ENCODE measurements around the gene NEURL3. TPM values are rescaled to one million over a fixed set of nuclear protein-coding genes. Genes with fewer than 3 reads are reported as not detected.

Gene NEURL3
- total and polyA plus RNA-seq, 2 donors (not counting 1 experiment from before 2014, with no cell fraction given), result not detected

DNA sequence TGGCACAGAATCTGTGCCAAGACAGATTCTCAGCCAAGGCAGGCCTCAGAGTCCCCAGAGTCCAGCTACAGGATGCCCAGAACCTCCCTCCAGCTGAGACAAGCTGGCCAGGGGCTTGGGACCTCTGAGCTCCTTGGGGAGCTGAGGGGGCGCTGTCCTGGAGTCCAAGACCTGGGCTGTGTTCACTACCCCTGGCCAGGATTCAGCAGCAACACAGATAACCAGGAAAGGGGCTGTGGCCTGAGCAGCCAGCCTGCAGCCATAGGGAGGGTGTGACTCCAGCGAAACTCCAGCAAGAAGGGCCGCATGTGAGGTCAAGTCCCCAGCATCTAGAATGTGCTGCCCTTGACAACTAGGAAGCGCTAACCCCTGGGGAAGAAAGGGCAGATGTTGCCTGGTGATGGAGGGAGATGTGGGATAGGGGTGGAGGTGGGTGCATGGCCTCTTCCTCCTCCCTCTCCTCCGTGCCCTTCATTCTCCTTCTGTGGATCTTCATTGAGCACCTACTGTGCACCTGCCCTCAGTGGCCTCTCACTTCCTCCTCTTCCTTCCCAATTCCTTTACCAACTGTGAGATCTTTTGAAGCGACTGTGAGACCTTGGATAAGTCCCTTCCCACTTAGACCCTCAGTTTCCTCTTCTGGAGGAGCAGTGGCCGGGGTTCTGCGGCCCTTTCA, 23.7 kb upstream of the NEURL3 start:
- no peak for TF ChIP-seq EZH2 (IDR thresholded peaks at IDR 0.05; ENCODE audit: borderline replicate concordance, insufficient read depth, low read depth, low read length, poor library complexity, severe bottlenecking)
- TF ChIP-seq, protein P1, sequence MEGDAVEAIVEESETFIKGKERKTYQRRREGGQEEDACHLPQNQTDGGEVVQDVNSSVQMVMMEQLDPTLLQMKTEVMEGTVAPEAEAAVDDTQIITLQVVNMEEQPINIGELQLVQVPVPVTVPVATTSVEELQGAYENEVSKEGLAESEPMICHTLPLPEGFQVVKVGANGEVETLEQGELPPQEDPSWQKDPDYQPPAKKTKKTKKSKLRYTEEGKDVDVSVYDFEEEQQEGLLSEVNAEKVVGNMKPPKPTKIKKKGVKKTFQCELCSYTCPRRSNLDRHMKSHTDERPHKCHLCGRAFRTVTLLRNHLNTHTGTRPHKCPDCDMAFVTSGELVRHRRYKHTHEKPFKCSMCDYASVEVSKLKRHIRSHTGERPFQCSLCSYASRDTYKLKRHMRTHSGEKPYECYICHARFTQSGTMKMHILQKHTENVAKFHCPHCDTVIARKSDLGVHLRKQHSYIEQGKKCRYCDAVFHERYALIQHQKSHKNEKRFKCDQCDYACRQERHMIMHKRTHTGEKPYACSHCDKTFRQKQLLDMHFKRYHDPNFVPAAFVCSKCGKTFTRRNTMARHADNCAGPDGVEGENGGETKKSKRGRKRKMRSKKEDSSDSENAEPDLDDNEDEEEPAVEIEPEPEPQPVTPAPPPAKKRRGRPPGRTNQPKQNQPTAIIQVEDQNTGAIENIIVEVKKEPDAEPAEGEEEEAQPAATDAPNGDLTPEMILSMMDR (IDR thresholded peaks at IDR 0.05), result no peak
- Histone ChIP-seq H3K9me3 (ENCODE audit: control extremely low read depth in 1 of 3, control insufficient read depth in 2 of 3, insufficient read depth in 1 of 3, low read length in 2 of 3) (no peaks in the 10 kb centered on the region), H2AFZ (ENCODE audit: insufficient read depth, low read depth, low read length, poor library complexity, severe bottlenecking) (peak overlapping the region; percentile 57), H3K4me3 (ENCODE audit: control extremely low read depth in 1 of 5, extremely low read depth in 1 of 5, insufficient read depth in 1 of 5, low read depth in 2 of 5, low read length in 4 of 5) (no peak overlapping the region), H3K27ac (ENCODE audit: low read length in 2 of 2) (no peak overlapping the region), H3K9ac (ENCODE audit: low read length) (no peak overlapping the region), H3K36me3 (replicated peaks in 1 of 2; ENCODE audit: control extremely low read depth in 1 of 2, control insufficient read depth in 1 of 2, extremely low read depth in 1 of 2, insufficient read depth in 2 of 2, low read length in 1 of 2) (no peaks in the 10 kb centered on the region), H3K27me3 (replicated peaks in 1 of 4; ENCODE audit: control extremely low read depth in 1 of 4, control insufficient read depth in 3 of 4, insufficient read depth in 4 of 4, low read length in 3 of 4) (peaks cover 0 to 12% (median 0%) of the 10 kb centered on the region in 4 experiments), H3K79me2 (ENCODE audit: control insufficient read depth, insufficient read depth, low read length) (no peaks in the 10 kb centered on the region), H4K20me1 (ENCODE audit: control insufficient read depth, insufficient read depth, low read length, poor library complexity, severe bottlenecking) (no peaks in the 10 kb centered on the region), H3K4me2 (replicated peaks; ENCODE audit: low read depth, low read length, poor library complexity, severe bottlenecking) (peak overlapping the region; percentile 81), H3K4me1 (ENCODE audit: control insufficient read depth in 2 of 2, insufficient read depth in 2 of 2, low read length in 2 of 2) (peaks cover 26 to 58% of the 10 kb centered on the region in 2 donors)
- Mint-ChIP-seq H3K4me3 (peak overlapping the region; percentile 87), H3K4me1 (peaks cover 54% of the 10 kb centered on the region), H3K9me3 (ENCODE audit: insufficient read depth) (no peaks in the 10 kb centered on the region), H3K27me3 (no peaks in the 10 kb centered on the region), H3K27ac (peak overlapping the region; percentile 78)
- CTCF ChIA-PET, result interaction anchor here (0.7 to 9.1 kb wide), 7 partner anchors 11 to 122 kb away, joined by 3 to 84 read pairs (median 5); no protein-coding TSS in a partner anchor
- whole genome bisulfite sequencing (ENCODE audit: insufficient coverage), result 88% methylated on average over 7 of the region's 8 CpGs
- DNase-seq (no peak), ATAC-seq (ENCODE audit: low read depth) (no peak)
- POLR2A ChIA-PET, result interaction anchor here (0.8 to 2.8 kb wide), 2 partner anchors 9 to 43 kb away, joined by 3 to 27 read pairs; partner anchors contain the start of gene ARID5A
- intact Hi-C loops (cut with micrococcal nuclease), result no loop called here

All from B cell (primary cell).